ENCODE results near the gene NPVF. TPM values are rescaled to one million over a fixed set of nuclear protein-coding genes. Genes with fewer than 3 reads are reported as not detected.

Gene NPVF
- total RNA-seq, 1 donor from 2014 or later = not detected

- no peaks in the 10 kb centered on the region for H3K4me1 ChIP-seq
- TF ChIP-seq POLR2A (IDR thresholded peaks at IDR 0.05) (no peak), CTCF (IDR thresholded peaks at IDR 0.05) (no peak), POLR2AphosphoS5 (IDR thresholded peaks at IDR 0.05; ENCODE audit: insufficient read depth in 1 of 2, low read depth in 1 of 2) (no peak)
- intact Hi-C loops (cut with DNase I) = no loop called here
Observed at GRCh38 chr7:25207887-25208286, 20.4 kb downstream of the NPVF start.

GRCh38 chr7:25206765-25207164, 21.5 kb downstream of the NPVF start:
- Histone ChIP-seq H3K27me3 (no peaks in the 10 kb centered on the region), H3K9me3 (no peaks in the 10 kb centered on the region), H3K4me3 (no peak overlapping the region), H3K4me1 (no peaks in the 10 kb centered on the region), H3K36me3 (no peaks in the 10 kb centered on the region), H3K27ac (no peak overlapping the region)
- no peak for DNase-seq (ENCODE audit: extremely low spot score in 2 of 2)
- no peak for TF ChIP-seq CTCF (IDR thresholded peaks at IDR 0.05)
- no peak for TF ChIP-seq POLR2AphosphoS5 (IDR thresholded peaks at IDR 0.05; ENCODE audit: insufficient read depth in 1 of 2, low read depth in 1 of 2)
- no peak for TF ChIP-seq POLR2A (IDR thresholded peaks at IDR 0.05)
- intact Hi-C loops (cut with DNase I) = no loop called here

More at GRCh38 chr7:25207887-25208286, 20.4 kb downstream of the NPVF start:
- Histone ChIP-seq H3K27me3 (no peaks in the 10 kb centered on the region), H3K36me3 (no peaks in the 10 kb centered on the region), H3K4me3 (no peak overlapping the region), H3K9me3 (no peaks in the 10 kb centered on the region), H3K27ac (no peak overlapping the region)
- no peak for DNase-seq (ENCODE audit: extremely low spot score in 2 of 2)

GRCh38 chr7:25196132-25196896, 32.0 kb downstream of the NPVF start:
- Histone ChIP-seq H3K4me1 (no peaks in the 10 kb centered on the region), H3K9me3 (no peaks in the 10 kb centered on the region), H3K4me3 (no peak overlapping the region), H3K27me3 (no peaks in the 10 kb centered on the region), H3K36me3 (no peaks in the 10 kb centered on the region), H3K27ac (no peak overlapping the region)
- TF ChIP-seq POLR2A (IDR thresholded peaks at IDR 0.05) (no peak), CTCF (IDR thresholded peaks at IDR 0.05) (no peak), POLR2AphosphoS5 (IDR thresholded peaks at IDR 0.05; ENCODE audit: insufficient read depth in 1 of 2, low read depth in 1 of 2) (no peak)
- DNase-seq (ENCODE audit: extremely low spot score in 2 of 2) = no peak
- intact Hi-C loops (cut with DNase I) = no loop called here

GRCh38 chr7:25194036-25194435, 34.2 kb downstream of the NPVF start:
- Histone ChIP-seq H3K36me3 (no peaks in the 10 kb centered on the region), H3K27ac (no peak overlapping the region), H3K4me1 (no peaks in the 10 kb centered on the region), H3K4me3 (no peak overlapping the region), H3K27me3 (no peaks in the 10 kb centered on the region), H3K9me3 (no peaks in the 10 kb centered on the region)
- intact Hi-C loops (cut with DNase I) = no loop called here
- DNase-seq (ENCODE audit: extremely low spot score in 2 of 2) = no peak
- TF ChIP-seq POLR2AphosphoS5 (IDR thresholded peaks at IDR 0.05; ENCODE audit: insufficient read depth in 1 of 2, low read depth in 1 of 2) (no peak), POLR2A (IDR thresholded peaks at IDR 0.05) (no peak), CTCF (IDR thresholded peaks at IDR 0.05) (no peak)

- H3K27me3 ChIP-seq = no peaks in the 10 kb centered on the region
- TF ChIP-seq POLR2A (IDR thresholded peaks at IDR 0.05) = no peak
- no peak for TF ChIP-seq POLR2AphosphoS5 (IDR thresholded peaks at IDR 0.05; ENCODE audit: insufficient read depth in 1 of 2, low read depth in 1 of 2)
- TF ChIP-seq CTCF (IDR thresholded peaks at IDR 0.05) = no peak
Observed at GRCh38 chr7:25192043-25192442, 36.2 kb downstream of the NPVF start.

More at GRCh38 chr7:25192043-25192442, 36.2 kb downstream of the NPVF start:
- intact Hi-C loops (cut with DNase I) = no loop called here
- no peaks in the 10 kb centered on the region for H3K36me3 ChIP-seq
- H3K4me3 ChIP-seq = no peak overlapping the region
- H3K27ac ChIP-seq = no peak overlapping the region
- H3K4me1 ChIP-seq = no peaks in the 10 kb centered on the region
- DNase-seq (ENCODE audit: extremely low spot score in 2 of 2) = no peak
- no peaks in the 10 kb centered on the region for H3K9me3 ChIP-seq
